SIG-M5 treated with dmso at 0.1 percent for 504 hours (cell line): ENCODE data around the gene POLD4.
A peak's percentile ranks its signal among the peaks of the same experiment; 100 is the strongest.
"Not testable (repeated sequence)": the region's sequence is repeated elsewhere in the genome, so short reads cannot be mapped to it uniquely, and the experiment has no call there.

Source experiments
- DNase-seq: peaks from one replicate; lab custom pipeline; 2025; ENCODE audit not compliant: unreplicated experiment; lab: John Stamatoyannopoulos, UW

Gene POLD4

GRCh38 chr11:67354075-67355022, 1.0 kb upstream of the POLD4 start:
- DNase-seq = peak; percentile 49

- DNase-seq = peak; percentile 67
These were observed 615 bp downstream of the POLD4 start for GRCh38 chr11:67352546-67353316.

- peak; percentile 78 for DNase-seq
These were observed 1.9 kb downstream of the POLD4 start for GRCh38 chr11:67351275-67352005.

GRCh38 chr11:67349928-67350465, 3.3 kb downstream of the POLD4 start:
- no peak for DNase-seq

GRCh38 chr11:67349457-67349856, 3.9 kb downstream of the POLD4 start:
- DNase-seq = no peak

- no peak for DNase-seq
These were observed 4.3 kb downstream of the POLD4 start for GRCh38 chr11:67349036-67349435.

- DNase-seq = no peak
These were observed 5.2 kb downstream of the POLD4 start for GRCh38 chr11:67347964-67348749.

- peak; percentile 85 for DNase-seq
These were observed 7.2 kb downstream of the POLD4 start for GRCh38 chr11:67345920-67346819.

- DNase-seq = no peak
These were observed 8.0 kb downstream of the POLD4 start for GRCh38 chr11:67345247-67345919.

GRCh38 chr11:67344264-67344663, 9.1 kb downstream of the POLD4 start:
- no peak for DNase-seq

- no peak for DNase-seq
These were observed 16.1 kb downstream of the POLD4 start for GRCh38 chr11:67337257-67337656.

- DNase-seq = no peak
These were observed 21.2 kb downstream of the POLD4 start for GRCh38 chr11:67332081-67332691.

GRCh38 chr11:67323526-67323925, 29.8 kb downstream of the POLD4 start:
- no peak for DNase-seq

GRCh38 chr11:67322049-67322448, 31.3 kb downstream of the POLD4 start:
- no peak for DNase-seq

- no peak for DNase-seq
These were observed 32.0 kb downstream of the POLD4 start for GRCh38 chr11:67321313-67321871.

GRCh38 chr11:67320691-67321090, 32.7 kb downstream of the POLD4 start:
- DNase-seq = no peak

- DNase-seq = no peak
These were observed 33.3 kb downstream of the POLD4 start for GRCh38 chr11:67320011-67320410.

- DNase-seq = not testable (repeated sequence)
These were observed 34.5 kb downstream of the POLD4 start for GRCh38 chr11:67318876-67319275.
